Astrocyte of the cerebellum (primary cell): ENCODE results near the gene TNRC6A.
"Not testable (repeated sequence)": the region's sequence is repeated elsewhere in the genome, so short reads cannot be mapped to it uniquely, and the experiment has no call there.

Experiments
- DNase-seq: peaks from one replicate; pipeline ENCODE4 v3.0.0-alpha.2; 2011; ENCODE audit warnings: low read depth
- H3K4me3 ChIP-seq: 2 replicates; pipeline ENCODE4 v1.5.1; 2011; ENCODE audit warnings: mild to moderate bottlenecking, low read depth, low read length, moderate library complexity
- in situ Hi-C: cut with HindIII; loops from 2 replicates; pipeline ENCODE4 v1.10.0; 2017; ENCODE audit warnings: low sequenced_read_pairs
- TF ChIP-seq, protein P1 (sequence below): IDR thresholded peaks from 2 replicates; pipeline ENCODE4 v1.5.1; 2012; ENCODE audit warnings: low read length, low read depth, moderate library complexity, mild to moderate bottlenecking; ENCODE audit errors: missing control alignments

TNRC6A gene

DNA sequence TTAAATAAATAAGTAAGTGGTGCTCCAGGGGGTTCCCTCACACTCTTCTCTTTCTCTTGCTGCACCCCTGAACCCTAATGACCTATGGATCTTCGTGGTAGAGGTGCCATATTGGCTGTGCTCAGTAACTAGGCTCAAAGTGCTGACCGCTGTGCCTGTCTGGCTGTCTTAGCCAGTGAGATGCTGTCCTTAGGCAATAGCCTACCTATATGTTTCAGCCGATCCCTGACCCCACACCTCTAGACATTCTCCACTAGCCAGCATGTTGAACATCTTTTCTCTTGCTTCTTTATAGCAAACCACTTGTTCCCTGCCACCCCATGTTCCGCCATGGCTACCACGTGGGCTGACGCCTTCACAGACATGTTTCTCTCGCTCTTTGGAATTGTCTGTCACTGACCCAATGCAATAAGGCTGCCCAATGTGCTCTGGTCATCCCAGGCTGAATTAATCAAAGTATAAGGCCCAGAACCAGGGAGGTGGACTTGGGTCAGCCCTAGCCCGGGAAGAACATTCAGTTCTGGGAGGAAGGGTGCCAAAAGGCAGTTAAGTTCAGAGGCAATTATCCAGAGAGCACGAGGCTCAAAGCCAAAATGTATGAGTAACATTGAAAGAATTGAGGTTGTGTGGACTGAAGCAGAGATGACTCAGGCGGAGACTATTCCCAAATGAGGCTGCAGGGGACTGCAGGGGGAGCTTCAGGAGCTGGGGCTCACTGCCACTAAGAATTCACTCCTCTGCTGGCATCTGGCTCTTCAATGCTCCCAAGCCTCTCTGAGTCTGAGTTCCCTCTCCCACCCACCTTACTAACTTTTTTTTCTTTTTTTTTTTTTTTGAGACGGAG, 28.7 kb upstream of the TNRC6A start:
- no peak overlapping the region for H3K4me3 ChIP-seq
- DNase-seq: peak; percentile 98
- in situ Hi-C loops: no loop called here
- TF ChIP-seq, protein P1, sequence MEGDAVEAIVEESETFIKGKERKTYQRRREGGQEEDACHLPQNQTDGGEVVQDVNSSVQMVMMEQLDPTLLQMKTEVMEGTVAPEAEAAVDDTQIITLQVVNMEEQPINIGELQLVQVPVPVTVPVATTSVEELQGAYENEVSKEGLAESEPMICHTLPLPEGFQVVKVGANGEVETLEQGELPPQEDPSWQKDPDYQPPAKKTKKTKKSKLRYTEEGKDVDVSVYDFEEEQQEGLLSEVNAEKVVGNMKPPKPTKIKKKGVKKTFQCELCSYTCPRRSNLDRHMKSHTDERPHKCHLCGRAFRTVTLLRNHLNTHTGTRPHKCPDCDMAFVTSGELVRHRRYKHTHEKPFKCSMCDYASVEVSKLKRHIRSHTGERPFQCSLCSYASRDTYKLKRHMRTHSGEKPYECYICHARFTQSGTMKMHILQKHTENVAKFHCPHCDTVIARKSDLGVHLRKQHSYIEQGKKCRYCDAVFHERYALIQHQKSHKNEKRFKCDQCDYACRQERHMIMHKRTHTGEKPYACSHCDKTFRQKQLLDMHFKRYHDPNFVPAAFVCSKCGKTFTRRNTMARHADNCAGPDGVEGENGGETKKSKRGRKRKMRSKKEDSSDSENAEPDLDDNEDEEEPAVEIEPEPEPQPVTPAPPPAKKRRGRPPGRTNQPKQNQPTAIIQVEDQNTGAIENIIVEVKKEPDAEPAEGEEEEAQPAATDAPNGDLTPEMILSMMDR: peak; percentile 55

DNA sequence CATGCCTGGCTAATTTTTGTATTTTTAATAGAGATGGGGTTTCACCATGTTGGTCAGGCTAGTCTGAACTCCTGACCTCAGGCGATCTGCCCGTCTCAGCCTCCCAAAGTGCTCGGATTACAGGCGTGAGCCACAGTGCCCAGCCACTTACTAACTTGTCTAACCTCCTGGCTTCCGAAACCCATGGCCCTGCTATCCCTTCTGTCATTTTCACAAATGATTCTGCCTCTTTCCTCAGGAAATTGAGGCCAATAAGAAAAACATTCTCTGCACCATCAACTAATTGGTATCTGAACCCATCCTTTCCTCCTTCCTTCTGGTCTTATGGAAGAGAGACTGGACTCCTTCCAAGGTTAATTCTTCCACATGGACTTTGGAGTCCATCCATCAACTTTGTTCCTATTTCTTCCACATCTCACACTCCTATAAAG, 27.9 kb upstream of the TNRC6A start:
- H3K4me3 ChIP-seq: no peak overlapping the region
- in situ Hi-C loops: no loop called here
- DNase-seq: peak; percentile 38
- TF ChIP-seq, protein P1: no peak

DNA sequence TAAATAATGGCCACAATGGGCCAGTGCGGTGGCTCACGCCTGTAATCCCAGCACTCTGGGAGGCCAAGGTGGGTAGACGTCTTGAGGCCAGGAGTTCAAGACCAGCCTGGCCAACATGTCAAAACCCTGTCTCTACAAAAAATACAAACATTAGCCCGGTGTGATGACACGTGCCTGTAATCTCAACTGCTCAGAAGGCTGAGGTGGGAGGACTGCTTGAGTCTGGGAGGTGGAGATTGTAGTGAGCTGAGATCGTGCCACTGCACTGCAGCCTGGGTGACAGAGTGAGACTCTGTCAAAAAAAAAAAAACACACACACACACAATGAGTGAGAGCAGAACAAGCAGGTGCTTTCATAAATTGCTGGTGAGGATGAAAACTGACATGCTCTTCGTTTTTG, 21.7 kb upstream of the TNRC6A start:
- in situ Hi-C loops, DNase-seq, H3K4me3 ChIP-seq: not testable (repeated sequence)

DNA sequence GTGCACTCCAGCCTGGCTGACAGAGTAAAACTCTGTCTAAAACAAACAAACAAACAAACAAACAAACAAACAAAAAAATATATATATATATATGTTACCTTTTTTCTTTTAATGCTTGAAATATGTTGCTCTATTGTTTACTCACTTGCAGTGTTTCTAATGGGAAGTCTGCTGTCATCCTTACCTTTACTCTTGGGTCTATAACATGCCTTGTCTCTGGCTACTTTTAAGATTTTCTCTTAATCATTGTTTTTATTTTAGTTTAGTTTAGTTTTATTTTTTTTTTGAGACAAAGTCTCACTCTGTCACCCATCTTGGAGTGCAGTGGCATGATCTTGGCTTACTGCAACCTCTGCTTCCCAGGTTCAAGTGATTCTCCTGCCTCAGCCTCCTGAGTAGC, 16.1 kb upstream of the TNRC6A start:
- TF ChIP-seq, protein P1: no peak
- no peak overlapping the region for H3K4me3 ChIP-seq
- in situ Hi-C loops: no loop called here
- DNase-seq: no peak

DNA sequence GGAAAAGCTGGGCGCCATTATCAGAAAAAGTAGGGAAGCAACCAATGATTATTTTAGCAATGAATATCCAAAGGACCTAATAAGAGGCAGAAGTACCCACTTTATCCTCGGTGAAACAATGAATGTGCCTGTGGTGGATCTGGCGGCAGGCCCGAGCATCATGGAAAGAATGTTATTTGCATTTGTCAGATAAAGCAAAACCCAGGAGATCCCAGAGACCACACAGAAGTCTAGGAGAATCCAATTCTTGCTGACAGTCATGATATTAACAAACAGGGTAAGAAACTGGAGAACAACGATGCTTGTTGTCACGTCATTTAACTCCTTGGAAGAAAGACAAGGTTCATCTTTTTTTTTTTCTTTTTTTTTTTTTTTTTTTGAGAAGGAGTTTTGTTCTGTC, 12.0 kb upstream of the TNRC6A start:
- TF ChIP-seq, protein P1: no peak
- DNase-seq: peak; percentile 53
- in situ Hi-C loops: no loop called here
- no peak overlapping the region for H3K4me3 ChIP-seq

DNA sequence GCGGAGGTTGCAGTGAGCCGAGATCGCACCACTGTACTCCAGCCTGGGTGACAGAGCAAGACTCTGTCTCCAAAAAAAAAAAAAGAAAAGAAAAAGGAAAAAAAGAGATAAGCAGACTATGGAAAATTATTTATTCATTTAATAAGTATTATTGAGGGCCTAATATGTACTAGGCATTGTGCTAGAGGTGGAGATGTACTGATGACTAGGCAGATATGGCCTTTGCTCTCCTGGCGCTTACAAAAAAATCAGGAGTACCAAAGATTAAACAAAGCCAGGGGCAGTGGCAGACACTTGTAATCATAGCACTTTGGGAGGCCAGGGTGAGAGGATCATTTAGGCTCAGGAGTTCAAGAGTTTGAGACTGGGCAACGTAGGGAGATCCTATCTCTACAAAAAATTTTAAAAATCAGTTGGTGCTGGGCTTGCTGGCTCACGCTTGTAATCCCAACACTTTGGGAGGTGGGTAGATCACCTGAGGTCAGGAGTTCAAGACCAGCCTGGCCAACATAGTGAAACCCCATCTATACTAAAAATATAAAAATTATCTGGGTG, 10.4 kb upstream of the TNRC6A start:
- in situ Hi-C loops: no loop called here
- DNase-seq: no peak
- H3K4me3 ChIP-seq: no peak overlapping the region
- TF ChIP-seq, protein P1: no peak

DNA sequence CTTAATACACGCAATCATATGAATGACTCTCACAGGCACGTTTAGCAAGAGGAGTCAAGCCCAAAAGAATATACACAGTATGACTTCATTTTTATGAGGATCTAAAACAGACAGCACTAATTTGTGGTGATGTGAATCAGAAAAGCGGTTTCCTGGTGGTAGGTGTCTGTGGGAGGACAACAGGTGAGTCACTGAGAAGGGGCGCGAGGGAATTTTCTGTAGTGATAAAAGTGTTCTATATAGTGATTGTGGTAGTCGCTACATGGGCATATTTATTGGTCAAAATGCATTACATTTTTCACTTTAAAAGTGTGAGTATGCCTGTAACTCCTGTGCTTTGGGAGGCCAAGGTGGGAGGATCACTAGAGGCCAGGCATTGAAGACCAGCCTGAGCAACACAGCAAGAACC, 7.6 kb upstream of the TNRC6A start:
- TF ChIP-seq, protein P1: no peak
- H3K4me3 ChIP-seq: no peak overlapping the region
- in situ Hi-C loops: no loop called here
- DNase-seq: no peak
